GM08714 (cell line): ENCODE measurements around the gene CYSTM1.
A peak's percentile ranks its signal among the peaks of the same experiment; 100 is the strongest.

Source experiments
- H3K4me3 ChIP-seq: fragments of 200-500 bp; sonication (Bioruptor generic); 2 replicates; pipeline ENCODE4 v1.5.1; 2014; ENCODE audit warnings: mild to moderate bottlenecking, low read length, inconsistent platforms
- ZNF274 ChIP-seq: IDR thresholded peaks from 2 replicates; pipeline ENCODE4 v1.6.1; 2012; ENCODE audit warnings: mild to moderate bottlenecking, low read depth, low read length

Gene CYSTM1

GRCh38 chr5:140265845-140266244, 90.9 kb downstream of the CYSTM1 start:
- no peak for TF ChIP-seq ZNF274
- no peak overlapping the region; the same call in 1 of the 2 replicates for H3K4me3 ChIP-seq

GRCh38 chr5:140266471-140267200, 91.6 kb downstream of the CYSTM1 start:
- H3K4me3 ChIP-seq, result no peak overlapping the region
- TF ChIP-seq ZNF274, result no peak

GRCh38 chr5:140267201-140267540, 92.2 kb downstream of the CYSTM1 start:
- H3K4me3 ChIP-seq, result peak overlapping the region; percentile 3; the same call in 1 of the 2 replicates
- no peak for TF ChIP-seq ZNF274

GRCh38 chr5:140267559-140268018, 92.6 kb downstream of the CYSTM1 start:
- peak overlapping the region; percentile 3; the same call in 1 of the 2 replicates for H3K4me3 ChIP-seq
- no peak for TF ChIP-seq ZNF274

- H3K4me3 ChIP-seq, result no peak overlapping the region
- TF ChIP-seq ZNF274, result no peak
These were observed 95.0 kb downstream of the CYSTM1 start for GRCh38 chr5:140270008-140270407.

- no peak for TF ChIP-seq ZNF274
- H3K4me3 ChIP-seq, result no peak overlapping the region
These were observed 98.5 kb downstream of the CYSTM1 start for GRCh38 chr5:140273401-140273877.

- TF ChIP-seq ZNF274, result no peak
These were observed 100.8 kb downstream of the CYSTM1 start for GRCh38 chr5:140275837-140276236.

GRCh38 chr5:140282266-140282665, 107.3 kb downstream of the CYSTM1 start:
- TF ChIP-seq ZNF274, result no peak
- no peak overlapping the region for H3K4me3 ChIP-seq

More at GRCh38 chr5:140275837-140276236, 100.8 kb downstream of the CYSTM1 start:
- H3K4me3 ChIP-seq, result no peak overlapping the region

GRCh38 chr5:140284013-140284412, 109.0 kb downstream of the CYSTM1 start:
- TF ChIP-seq ZNF274, result no peak
- no peak overlapping the region for H3K4me3 ChIP-seq

GRCh38 chr5:140286424-140286823, 111.4 kb downstream of the CYSTM1 start:
- TF ChIP-seq ZNF274, result no peak

GRCh38 chr5:140287801-140288521, 113.0 kb downstream of the CYSTM1 start:
- no peak overlapping the region for H3K4me3 ChIP-seq
- no peak for TF ChIP-seq ZNF274

More at GRCh38 chr5:140286424-140286823, 111.4 kb downstream of the CYSTM1 start:
- no peak overlapping the region for H3K4me3 ChIP-seq

- H3K4me3 ChIP-seq, result no peak overlapping the region
- no peak for TF ChIP-seq ZNF274
These were observed 117.4 kb downstream of the CYSTM1 start for GRCh38 chr5:140292212-140293036.
